ENCODE results near the gene LRRK2. TPM values are rescaled to one million over a fixed set of nuclear protein-coding genes. Genes with fewer than 3 reads are reported as not detected.

Gene LRRK2
- total RNA-seq, 1 experiment from 2014 or later: 0.33 TPM

- Histone ChIP-seq H3K27ac (ENCODE audit: low read length) (no peak overlapping the region), H3K9me2 (replicated peaks; ENCODE audit: low read length) (no peaks in the 10 kb centered on the region), H3K9me3 (ENCODE audit: low read length) (no peaks in the 10 kb centered on the region), H3K4me2 (ENCODE audit: low read length) (no peak overlapping the region), H3K9ac (ENCODE audit: low read length) (no peak overlapping the region), H2AFZ (ENCODE audit: low read length) (no peak overlapping the region), H3K4me1 (ENCODE audit: insufficient read depth, low read length) (no peaks in the 10 kb centered on the region), H3K36me3 (ENCODE audit: low read depth, low read length) (no peaks in the 10 kb centered on the region), H3K4me3 (ENCODE audit: low read length) (no peak overlapping the region), H3F3A (ENCODE audit: low read length, unreplicated experiment) (no peaks in the 10 kb centered on the region), H4K20me1 (ENCODE audit: low read length) (no peaks in the 10 kb centered on the region), H3K27me3 (ENCODE audit: low read length) (peaks cover 13% of the 10 kb centered on the region), H3K79me2 (ENCODE audit: low read length) (no peaks in the 10 kb centered on the region)
- POLR2A ChIA-PET (ENCODE audit: unreplicated experiment): no interaction called here
- peak; percentile 68 for ATAC-seq
- intact Hi-C loops (cut with micrococcal nuclease): no loop called here
- TF ChIP-seq EZH2 (IDR thresholded peaks at IDR 0.05; ENCODE audit: low read length, unreplicated experiment) (no peak), EZH2phosphoT487 (IDR thresholded peaks at IDR 0.05; ENCODE audit: borderline replicate concordance, low read length) (no peak), CTCF (conservative IDR thresholded peaks at IDR 0.05; ENCODE audit: low read depth, low read length) (no peak)
- CTCF ChIA-PET: no interaction called here
- peak; percentile 57 for DNase-seq
- no TSS peak for BruUV-seq (replicated peaks)
Observed at GRCh38 chr12:40226705-40227104, 1.9 kb downstream of the LRRK2 start.

- no peaks in the 10 kb centered on the region for H3K9me3 ChIP-seq (ENCODE audit: low read length)
- DNase-seq: no peak
- BruUV-seq (replicated peaks): no TSS peak
- no peak overlapping the region for H3K9ac ChIP-seq (ENCODE audit: low read length)
- no peak overlapping the region for H3K4me2 ChIP-seq (ENCODE audit: low read length)
- H3K79me2 ChIP-seq (ENCODE audit: low read length): no peaks in the 10 kb centered on the region
- H4K20me1 ChIP-seq (ENCODE audit: low read length): no peaks in the 10 kb centered on the region
- no peaks in the 10 kb centered on the region for H3K4me1 ChIP-seq (ENCODE audit: insufficient read depth, low read length)
- TF ChIP-seq CTCF (conservative IDR thresholded peaks at IDR 0.05; ENCODE audit: low read depth, low read length): no peak
- TF ChIP-seq EZH2phosphoT487 (IDR thresholded peaks at IDR 0.05; ENCODE audit: borderline replicate concordance, low read length): no peak
- TF ChIP-seq EZH2 (IDR thresholded peaks at IDR 0.05; ENCODE audit: low read length, unreplicated experiment): no peak
- ATAC-seq: no peak
- CTCF ChIA-PET: no interaction called here
- H3K9me2 ChIP-seq (replicated peaks; ENCODE audit: low read length): no peaks in the 10 kb centered on the region
- no peak overlapping the region for H3K27ac ChIP-seq (ENCODE audit: low read length)
- H3F3A ChIP-seq (ENCODE audit: low read length, unreplicated experiment): no peaks in the 10 kb centered on the region
- peaks cover 13% of the 10 kb centered on the region for H3K27me3 ChIP-seq (ENCODE audit: low read length)
- H3K4me3 ChIP-seq (ENCODE audit: low read length): no peak overlapping the region
- POLR2A ChIA-PET (ENCODE audit: unreplicated experiment): no interaction called here
- no peak overlapping the region for H2AFZ ChIP-seq (ENCODE audit: low read length)
- H3K36me3 ChIP-seq (ENCODE audit: low read depth, low read length): no peaks in the 10 kb centered on the region
- intact Hi-C loops (cut with micrococcal nuclease): no loop called here
Observed at GRCh38 chr12:40227447-40227846, 2.6 kb downstream of the LRRK2 start.

GRCh38 chr12:40228727-40229126, 3.9 kb downstream of the LRRK2 start:
- Histone ChIP-seq H3K4me3 (ENCODE audit: low read length) (no peak overlapping the region), H3F3A (ENCODE audit: low read length, unreplicated experiment) (no peaks in the 10 kb centered on the region), H4K20me1 (ENCODE audit: low read length) (no peaks in the 10 kb centered on the region), H3K36me3 (ENCODE audit: low read depth, low read length) (no peaks in the 10 kb centered on the region), H3K79me2 (ENCODE audit: low read length) (no peaks in the 10 kb centered on the region), H3K27me3 (ENCODE audit: low read length) (peaks cover 10% of the 10 kb centered on the region), H3K4me2 (ENCODE audit: low read length) (no peak overlapping the region), H3K4me1 (ENCODE audit: insufficient read depth, low read length) (no peaks in the 10 kb centered on the region), H2AFZ (ENCODE audit: low read length) (no peak overlapping the region), H3K9me3 (ENCODE audit: low read length) (no peaks in the 10 kb centered on the region), H3K27ac (ENCODE audit: low read length) (no peak overlapping the region), H3K9ac (ENCODE audit: low read length) (no peak overlapping the region), H3K9me2 (replicated peaks; ENCODE audit: low read length) (no peaks in the 10 kb centered on the region)
- ChIA-PET POLR2A (ENCODE audit: unreplicated experiment) (no interaction called here), CTCF (no interaction called here)
- intact Hi-C loops (cut with micrococcal nuclease): no loop called here
- ATAC-seq (no peak), DNase-seq (no peak)
- TF ChIP-seq EZH2 (IDR thresholded peaks at IDR 0.05; ENCODE audit: low read length, unreplicated experiment) (no peak), EZH2phosphoT487 (IDR thresholded peaks at IDR 0.05; ENCODE audit: borderline replicate concordance, low read length) (no peak), CTCF (conservative IDR thresholded peaks at IDR 0.05; ENCODE audit: low read depth, low read length) (no peak)
- BruUV-seq (replicated peaks): no TSS peak
